HFFc6 (cell line): ENCODE data around the gene OLIG3. TPM values are rescaled to one million over a fixed set of nuclear protein-coding genes. Genes with fewer than 3 reads are reported as not detected.

ENCODE experiments used
- DNase-seq: peaks from one replicate; pipeline ENCODE4 v3.0.0-alpha.2; 2018
- H3K27ac Mint-ChIP-seq: 2 replicates; pipeline ENCODE4 v1.8.0; 2020; ENCODE audit warnings: mild to moderate bottlenecking, mixed read lengths
- H3K27me3 Mint-ChIP-seq: 2 replicates; pipeline ENCODE4 v1.8.0; 2021; ENCODE audit warnings: mild to moderate bottlenecking, moderate library complexity, mixed read lengths; ENCODE audit not compliant: insufficient read depth
- H3K36me3 Mint-ChIP-seq: 2 replicates; pipeline ENCODE4 v1.8.0; 2021; ENCODE audit warnings: low read depth, mixed read lengths
- H3K4me1 Mint-ChIP-seq: 2 replicates; pipeline ENCODE4 v1.8.0; 2020; ENCODE audit warnings: low read depth, mixed read lengths
- H3K4me3 Mint-ChIP-seq: 2 replicates; pipeline ENCODE4 v1.8.0; 2020; ENCODE audit warnings: mild to moderate bottlenecking, moderate library complexity, mixed read lengths
- H3K9me3 Mint-ChIP-seq: 2 replicates; pipeline ENCODE4 v1.8.0; 2020; ENCODE audit warnings: mild to moderate bottlenecking, mixed read lengths
- total RNA-seq, 6 experiments: library from RNA; stranded (reverse); fragmentation: NEBNext Ultra II Directional; extraction: Animal tissue kit (Norgen Biotek cat#: 25700); gene quantifications; 2 replicates in 1 of 6; 3 replicates in 5 of 6; pipeline ENCODE4 v1.2.3, GENCODE V29; 2021
- TF ChIP-seq, protein P1 (sequence below): fragments of 200-600 bp; sonication (generic); IDR thresholded peaks from 2 replicates; pipeline ENCODE4 v1.5.0; 2021; ENCODE audit warnings: antibody characterized with exemption, mild to moderate bottlenecking

OLIG3 gene
- total RNA-seq, 6 experiments from 2014 or later = not detected

DNA sequence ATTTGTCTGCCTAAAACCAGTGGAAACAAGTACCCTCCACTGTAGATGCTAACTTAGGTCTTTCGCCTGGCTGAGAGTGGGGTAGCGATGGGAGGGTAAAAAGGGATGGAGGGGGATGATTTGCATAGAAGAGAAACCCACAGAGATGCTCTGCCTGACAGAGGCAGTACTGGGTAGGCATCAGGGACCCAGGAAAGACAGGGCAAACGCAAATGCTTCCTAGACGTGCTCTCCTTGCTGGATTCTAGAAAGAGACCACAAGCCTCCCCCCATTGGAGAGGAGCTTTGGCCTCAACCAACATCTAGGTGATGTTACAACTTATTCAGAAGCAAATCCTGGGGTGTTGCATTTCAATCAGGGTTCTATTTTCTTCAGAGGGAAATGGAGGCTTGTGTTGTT lies 3.2 kb downstream of the OLIG3 start:
- Mint-ChIP-seq H3K9me3 (peaks cover 5% of the 10 kb centered on the region; the same call in 1 of the 2 replicates), H3K36me3 (peaks cover 4% of the 10 kb centered on the region), H3K4me1 (no peaks in the 10 kb centered on the region), H3K4me3 (no peak overlapping the region), H3K27me3 (peaks cover 68% of the 10 kb centered on the region), H3K27ac (no peak overlapping the region)
- DNase-seq = no peak
- TF ChIP-seq, protein P1, sequence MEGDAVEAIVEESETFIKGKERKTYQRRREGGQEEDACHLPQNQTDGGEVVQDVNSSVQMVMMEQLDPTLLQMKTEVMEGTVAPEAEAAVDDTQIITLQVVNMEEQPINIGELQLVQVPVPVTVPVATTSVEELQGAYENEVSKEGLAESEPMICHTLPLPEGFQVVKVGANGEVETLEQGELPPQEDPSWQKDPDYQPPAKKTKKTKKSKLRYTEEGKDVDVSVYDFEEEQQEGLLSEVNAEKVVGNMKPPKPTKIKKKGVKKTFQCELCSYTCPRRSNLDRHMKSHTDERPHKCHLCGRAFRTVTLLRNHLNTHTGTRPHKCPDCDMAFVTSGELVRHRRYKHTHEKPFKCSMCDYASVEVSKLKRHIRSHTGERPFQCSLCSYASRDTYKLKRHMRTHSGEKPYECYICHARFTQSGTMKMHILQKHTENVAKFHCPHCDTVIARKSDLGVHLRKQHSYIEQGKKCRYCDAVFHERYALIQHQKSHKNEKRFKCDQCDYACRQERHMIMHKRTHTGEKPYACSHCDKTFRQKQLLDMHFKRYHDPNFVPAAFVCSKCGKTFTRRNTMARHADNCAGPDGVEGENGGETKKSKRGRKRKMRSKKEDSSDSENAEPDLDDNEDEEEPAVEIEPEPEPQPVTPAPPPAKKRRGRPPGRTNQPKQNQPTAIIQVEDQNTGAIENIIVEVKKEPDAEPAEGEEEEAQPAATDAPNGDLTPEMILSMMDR = no peak

DNA sequence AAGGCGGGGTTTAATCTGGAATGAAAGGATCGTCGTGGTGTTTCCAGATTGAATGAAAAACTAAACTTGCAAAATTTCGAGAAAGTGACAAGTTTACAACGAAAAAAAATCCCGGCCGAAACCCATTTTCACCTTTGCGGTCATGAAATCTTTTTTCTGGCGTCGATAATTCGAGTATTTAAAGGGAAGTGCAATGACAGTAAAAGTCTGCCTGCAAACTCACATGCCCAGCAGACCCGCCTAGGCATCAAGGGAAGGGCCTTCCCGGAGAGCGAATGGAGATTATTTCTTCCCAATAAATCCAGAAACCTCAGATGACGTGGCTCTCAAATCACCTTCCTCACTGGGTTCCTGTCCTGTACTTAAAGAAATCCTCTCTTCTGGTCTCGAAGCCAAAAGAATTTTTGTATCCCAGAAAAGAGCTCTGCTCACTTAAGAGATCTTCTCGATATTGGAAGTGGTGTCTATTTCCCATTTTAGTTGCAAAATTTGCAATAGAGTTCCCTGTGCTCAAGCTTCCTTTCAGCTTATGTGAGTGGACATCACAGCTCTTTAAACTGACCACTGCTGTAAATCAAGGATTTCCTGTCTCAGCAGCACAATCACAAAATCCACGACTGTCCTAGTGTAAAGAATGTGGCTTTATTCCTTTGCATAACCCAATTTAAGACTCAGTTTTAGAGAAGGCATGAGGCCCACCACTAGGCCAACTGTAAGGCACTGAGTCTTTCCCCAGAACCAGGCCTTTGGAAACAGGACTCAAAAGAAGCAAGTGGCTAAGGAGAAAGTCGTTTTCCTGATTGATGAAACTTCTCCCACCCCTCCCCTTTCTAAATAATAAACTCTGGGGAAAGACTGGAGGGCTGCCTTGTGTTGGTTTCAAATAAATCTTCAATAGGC lies 3.9 kb downstream of the OLIG3 start:
- H3K27me3 Mint-ChIP-seq = peaks cover 66% of the 10 kb centered on the region
- peaks cover 5% of the 10 kb centered on the region; the same call in 1 of the 2 replicates for H3K9me3 Mint-ChIP-seq
- no peak for DNase-seq
- H3K27ac Mint-ChIP-seq = no peak overlapping the region
- TF ChIP-seq, protein P1 = no peak
- no peak overlapping the region for H3K4me3 Mint-ChIP-seq
- H3K4me1 Mint-ChIP-seq = no peaks in the 10 kb centered on the region
- peaks cover 4% of the 10 kb centered on the region for H3K36me3 Mint-ChIP-seq

DNA sequence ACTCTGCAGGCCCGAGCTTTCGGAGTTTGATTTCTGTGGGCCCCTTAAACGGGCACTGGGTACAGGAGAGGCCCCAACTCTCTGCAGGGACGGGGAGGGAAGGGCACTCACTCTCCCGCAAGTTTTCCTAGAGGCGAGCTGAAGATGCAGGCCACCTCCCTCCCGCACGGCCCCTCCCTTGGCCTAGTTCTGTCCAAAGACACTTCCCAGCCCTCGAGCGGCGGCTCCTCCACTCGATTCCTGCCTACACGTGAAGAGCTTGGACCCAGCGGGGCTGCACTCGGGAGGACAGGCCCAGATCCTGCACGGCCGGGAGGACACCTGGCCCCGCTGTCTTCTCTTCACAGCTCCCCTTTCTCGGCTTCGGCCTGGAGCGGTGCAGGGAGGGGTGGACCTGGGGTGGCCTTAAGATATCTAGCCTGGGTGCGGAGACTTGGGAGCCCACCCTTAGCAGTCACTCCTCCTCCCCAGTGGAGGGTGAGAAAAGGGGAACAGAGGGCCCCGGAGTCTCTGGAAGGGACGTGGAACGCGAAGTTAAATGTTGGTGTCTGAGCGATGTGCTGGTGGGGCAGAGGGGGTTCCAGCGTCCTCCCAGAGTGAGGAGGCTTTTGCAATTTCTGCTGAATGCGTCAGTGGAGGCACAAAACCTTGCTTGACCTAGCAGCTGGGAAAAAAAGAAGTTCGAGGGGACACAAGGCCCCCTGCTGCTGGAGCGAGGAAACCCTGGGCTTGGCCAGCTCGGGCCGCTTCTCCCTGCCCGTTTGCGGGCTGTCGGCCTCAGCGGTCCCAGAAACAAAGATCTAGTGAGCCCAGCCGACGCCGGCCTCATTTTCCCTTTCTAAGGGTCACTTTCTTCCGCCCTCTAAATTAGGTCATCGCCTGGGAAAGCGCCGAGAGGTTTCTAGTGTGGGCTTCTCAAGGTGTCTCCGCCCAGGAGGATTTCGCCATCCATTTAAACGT lies 4.9 kb downstream of the OLIG3 start:
- peaks cover 57% of the 10 kb centered on the region for H3K27me3 Mint-ChIP-seq
- H3K4me3 Mint-ChIP-seq = no peak overlapping the region
- TF ChIP-seq, protein P1 = no peak
- no peak for DNase-seq
- peaks cover 4% of the 10 kb centered on the region; the same call in 1 of the 2 replicates for H3K36me3 Mint-ChIP-seq
- H3K9me3 Mint-ChIP-seq = peaks cover 5% of the 10 kb centered on the region; the same call in 1 of the 2 replicates
- no peaks in the 10 kb centered on the region for H3K4me1 Mint-ChIP-seq
- no peak overlapping the region for H3K27ac Mint-ChIP-seq

GRCh38 chr6:137488150-137489045 lies 5.8 kb downstream of the OLIG3 start:
- no peak overlapping the region for H3K27ac Mint-ChIP-seq
- peaks cover 5% of the 10 kb centered on the region; the same call in 1 of the 2 replicates for H3K9me3 Mint-ChIP-seq
- no peak overlapping the region for H3K4me3 Mint-ChIP-seq
- H3K4me1 Mint-ChIP-seq = no peaks in the 10 kb centered on the region
- DNase-seq = no peak
- H3K27me3 Mint-ChIP-seq = peaks cover 50% of the 10 kb centered on the region
- H3K36me3 Mint-ChIP-seq = peaks cover 4% of the 10 kb centered on the region; the same call in 1 of the 2 replicates
- TF ChIP-seq, protein P1 = no peak

- Mint-ChIP-seq H3K27ac (no peak overlapping the region), H3K27me3 (peaks cover 46% of the 10 kb centered on the region), H3K4me3 (no peak overlapping the region), H3K4me1 (no peaks in the 10 kb centered on the region), H3K36me3 (peaks cover 4% of the 10 kb centered on the region; the same call in 1 of the 2 replicates), H3K9me3 (peaks cover 3% of the 10 kb centered on the region; the same call in 1 of the 2 replicates)
- no peak for DNase-seq
- TF ChIP-seq, protein P1 = no peak
These were observed 6.4 kb downstream of the OLIG3 start for GRCh38 chr6:137487869-137488149.
